B cell (primary cell): ENCODE results near the gene SDC4. TPM values are rescaled to one million over a fixed set of nuclear protein-coding genes. Genes with fewer than 3 reads are reported as not detected.
A peak's percentile ranks its signal among the peaks of the same experiment; 100 is the strongest.

Source experiments
- ATAC-seq: fragments of 200-7000 bp; cut with Tn5 transposase; one replicate; pipeline ENCODE4 v1.10.0; 2021; ENCODE audit warnings: low read depth, mild to moderate bottlenecking, moderate number of reproducible peaks, moderate library complexity
- CTCF ChIA-PET: fragments of 350-600 bp; sonication (Branson Sonifier 250); formaldehyde crosslinking; loops from one replicate; lab custom pipeline; 2021; ENCODE audit warnings: antibody characterized with exemption, inconsistent platforms; lab: Charles Lee
- POLR2A ChIA-PET: fragments of 350-600 bp; sonication (Branson Sonifier 250); formaldehyde crosslinking; loops from one replicate; lab custom pipeline; 2021; ENCODE audit warnings: antibody characterized with exemption; lab: Charles Lee
- DNase-seq: peaks from one replicate; pipeline ENCODE4 v3.0.0; 2013
- H2AFZ ChIP-seq: 2 replicates; pipeline ENCODE4 v1.6.1; 2012; ENCODE audit warnings: mild to moderate bottlenecking, low read depth, low read length; ENCODE audit not compliant: insufficient read depth, poor library complexity, severe bottlenecking
- H3K27ac ChIP-seq, 2 donors: 1 replicate in 1 of 2; 2 replicates in 1 of 2; pipeline ENCODE4 v1.5.1; 2012 to 2013; ENCODE audit warnings: low read length in 2 of 2, mild to moderate bottlenecking in 2 of 2, moderate library complexity in 1 of 2
- H3K27me3 ChIP-seq, 4 experiments: fragments of 200-600 bp in 1 of 4; sonication (generic) in 1 of 4; replicated peaks in 1 of 4; 1 replicate in 2 of 4; 2 replicates in 2 of 4; pipeline versions ENCODE4 v1.6.1 to v1.7.0; 2013 to 2016; ENCODE audit warnings: low read length in 3 of 4, mild to moderate bottlenecking in 2 of 4, mixed read lengths in 1 of 4, moderate library complexity in 1 of 4; ENCODE audit not compliant: insufficient read depth in 4 of 4, control insufficient read depth in 3 of 4; ENCODE audit errors: control extremely low read depth in 1 of 4
- H3K36me3 ChIP-seq, 2 experiments: replicated peaks in 1 of 2; 1 replicate in 1 of 2; 2 replicates in 1 of 2; pipeline versions ENCODE4 v1.6.1 to v1.7.1; 2013; ENCODE audit warnings: low read length in 1 of 2; ENCODE audit not compliant: insufficient read depth in 2 of 2, control insufficient read depth in 1 of 2; ENCODE audit errors: control extremely low read depth in 1 of 2, extremely low read depth in 1 of 2
- H3K4me1 ChIP-seq, 2 donors: fragments of 200-600 bp in 1 of 2; sonication (generic) in 1 of 2; 1 replicate in 1 of 2; 2 replicates in 1 of 2; pipeline versions ENCODE4 v1.5.1 to v1.6.1; 2013 to 2017; ENCODE audit warnings: low read length in 2 of 2; ENCODE audit not compliant: control insufficient read depth in 2 of 2, insufficient read depth in 2 of 2
- H3K4me2 ChIP-seq: replicated peaks from 2 replicates; pipeline ENCODE3; 2012; ENCODE audit warnings: mild to moderate bottlenecking, low read depth, low read length; ENCODE audit not compliant: poor library complexity, severe bottlenecking
- H3K4me3 ChIP-seq, 5 experiments: fragments of 200-600 bp in 1 of 5; sonication (generic) in 1 of 5; 1 replicate in 3 of 5; 2 replicates in 2 of 5; pipeline versions ENCODE4 v1.5.1 to v1.7.0; 2011 to 2016; ENCODE audit warnings: low read length in 4 of 5, mild to moderate bottlenecking in 4 of 5, low read depth in 2 of 5, control low read depth in 1 of 5, moderate library complexity in 1 of 5; ENCODE audit not compliant: insufficient read depth in 1 of 5; ENCODE audit errors: control extremely low read depth in 1 of 5, extremely low read depth in 1 of 5
- H3K79me2 ChIP-seq: fragments of 200-600 bp; sonication (generic); one replicate; pipeline ENCODE4 v1.6.0; 2016; ENCODE audit warnings: low read length; ENCODE audit not compliant: control insufficient read depth, insufficient read depth
- H3K9ac ChIP-seq: fragments of 200-600 bp; sonication (generic); 2 replicates; pipeline ENCODE4 v1.6.1; 2017; ENCODE audit warnings: mild to moderate bottlenecking, low read length, moderate library complexity
- H3K9me3 ChIP-seq, 3 donors: one replicate each; pipeline versions ENCODE4 v1.6.1 to v1.7.1; 2013; ENCODE audit warnings: low read length in 2 of 3; ENCODE audit not compliant: control insufficient read depth in 2 of 3, insufficient read depth in 1 of 3; ENCODE audit errors: control extremely low read depth in 1 of 3
- H4K20me1 ChIP-seq: 2 replicates; pipeline ENCODE4 v1.6.0; 2012; ENCODE audit warnings: mild to moderate bottlenecking, low read length; ENCODE audit not compliant: insufficient read depth, control insufficient read depth, poor library complexity, severe bottlenecking
- H3K27ac Mint-ChIP-seq: one replicate; pipeline ENCODE4 v1.8.0; 2021; ENCODE audit warnings: mixed read lengths
- H3K27me3 Mint-ChIP-seq: one replicate; pipeline ENCODE4 v1.8.0; 2021; ENCODE audit warnings: mixed read lengths
- H3K4me1 Mint-ChIP-seq: one replicate; pipeline ENCODE4 v1.8.0; 2021; ENCODE audit warnings: mixed read lengths
- H3K4me3 Mint-ChIP-seq: one replicate; pipeline ENCODE4 v1.8.0; 2021; ENCODE audit warnings: mixed read lengths
- H3K9me3 Mint-ChIP-seq: one replicate; pipeline ENCODE4 v1.8.0; 2022; ENCODE audit warnings: mixed read lengths; ENCODE audit not compliant: insufficient read depth
- EZH2 ChIP-seq: IDR thresholded peaks from 2 replicates; pipeline ENCODE4 v1.6.1; 2012; ENCODE audit warnings: borderline replicate concordance, low read depth, mild to moderate bottlenecking, moderate library complexity, low read length; ENCODE audit not compliant: insufficient read depth, poor library complexity, severe bottlenecking
- WGBS: methylation state at CpG from one replicate; pipeline ENCODE4 v1.1.5; 2013; ENCODE audit warnings: missing lambda C conversion rate; ENCODE audit not compliant: insufficient coverage; 5-methylcytosine and 5-hydroxymethylcytosine counted together
- intact Hi-C: fragments of 100-400 bp; cut with micrococcal nuclease; formaldehyde crosslinking; loops from one replicate; pipeline ENCODE4 v1.10.0; 2022
- polyA plus RNA-seq: library from polyadenylated mRNA; depleted of rRNA; stranded (reverse); fragments of >200 nt; gene quantifications from 2 replicates; pipeline ENCODE4 v1.2.3, GENCODE V29; 2012
- total RNA-seq, 2 donors: library from RNA; stranded (reverse); fragments of 120-200 nt in 1 of 2; gene quantifications; 1 replicate in 1 of 2; 2 replicates in 1 of 2; pipeline versions ENCODE4 v1.2.3 to v1.2.4, GENCODE V29; 2013 to 2022
- TF ChIP-seq, protein P1 (sequence below): fragments of 200-600 bp; IDR thresholded peaks from one replicate; pipeline ENCODE4 v1.8.0; 2022; ENCODE audit warnings: antibody characterized with exemption, mild to moderate bottlenecking

The SDC4 gene
- total and polyA plus RNA-seq, 2 donors (not counting 1 experiment from before 2014, with no cell fraction given): 0.04 TPM; not detected in 1

DNA sequence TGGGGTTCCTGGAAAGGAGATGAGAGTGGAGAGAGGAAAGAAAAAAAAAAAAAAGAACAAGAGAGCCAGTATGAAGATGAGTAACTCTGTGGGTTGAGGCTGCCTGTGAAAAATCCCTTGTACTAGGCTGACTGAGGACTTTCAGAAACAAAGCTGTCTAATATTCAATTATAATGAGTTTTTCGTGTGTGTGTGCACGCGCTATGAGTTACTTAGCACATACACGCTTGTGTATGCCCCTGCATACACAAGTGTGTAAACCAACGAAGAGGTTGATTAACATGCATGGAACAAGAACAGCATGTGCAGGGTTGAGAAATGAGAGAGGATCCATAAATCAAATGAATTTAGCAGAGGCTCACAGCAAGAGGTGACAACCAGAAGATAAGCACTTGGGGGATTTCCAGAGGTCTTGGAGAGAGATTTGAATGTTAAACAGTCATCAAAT lies 46.4 kb downstream of the SDC4 start:
- intact Hi-C loops: no loop called here
- H3K27ac ChIP-seq: no peak overlapping the region
- Mint-ChIP-seq H3K4me3 (no peak overlapping the region), H3K27me3 (peaks cover 60% of the 10 kb centered on the region), H3K27ac (no peak overlapping the region), H3K9me3 (no peaks in the 10 kb centered on the region), H3K4me1 (no peaks in the 10 kb centered on the region)
- CTCF ChIA-PET: interaction anchor here (0.8 to 5.8 kb wide), 3 partner anchors 9 to 11 kb away, joined by 3 to 52 read pairs (median 4); no protein-coding TSS in a partner anchor
- H3K9ac ChIP-seq: no peak overlapping the region
- H3K4me1 ChIP-seq: peaks cover 3 to 4% of the 10 kb centered on the region in 2 donors
- H3K9me3 ChIP-seq: no peaks in the 10 kb centered on the region
- no peak overlapping the region for H2AFZ ChIP-seq
- POLR2A ChIA-PET: no interaction called here
- no peaks in the 10 kb centered on the region for H4K20me1 ChIP-seq
- no peak for ATAC-seq
- H3K27me3 ChIP-seq: peaks cover 0 to 41% (median 6%) of the 10 kb centered on the region in 4 experiments
- no peak overlapping the region for H3K4me3 ChIP-seq
- TF ChIP-seq, protein P1, sequence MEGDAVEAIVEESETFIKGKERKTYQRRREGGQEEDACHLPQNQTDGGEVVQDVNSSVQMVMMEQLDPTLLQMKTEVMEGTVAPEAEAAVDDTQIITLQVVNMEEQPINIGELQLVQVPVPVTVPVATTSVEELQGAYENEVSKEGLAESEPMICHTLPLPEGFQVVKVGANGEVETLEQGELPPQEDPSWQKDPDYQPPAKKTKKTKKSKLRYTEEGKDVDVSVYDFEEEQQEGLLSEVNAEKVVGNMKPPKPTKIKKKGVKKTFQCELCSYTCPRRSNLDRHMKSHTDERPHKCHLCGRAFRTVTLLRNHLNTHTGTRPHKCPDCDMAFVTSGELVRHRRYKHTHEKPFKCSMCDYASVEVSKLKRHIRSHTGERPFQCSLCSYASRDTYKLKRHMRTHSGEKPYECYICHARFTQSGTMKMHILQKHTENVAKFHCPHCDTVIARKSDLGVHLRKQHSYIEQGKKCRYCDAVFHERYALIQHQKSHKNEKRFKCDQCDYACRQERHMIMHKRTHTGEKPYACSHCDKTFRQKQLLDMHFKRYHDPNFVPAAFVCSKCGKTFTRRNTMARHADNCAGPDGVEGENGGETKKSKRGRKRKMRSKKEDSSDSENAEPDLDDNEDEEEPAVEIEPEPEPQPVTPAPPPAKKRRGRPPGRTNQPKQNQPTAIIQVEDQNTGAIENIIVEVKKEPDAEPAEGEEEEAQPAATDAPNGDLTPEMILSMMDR: no peak
- no peak for TF ChIP-seq EZH2
- no peak overlapping the region for H3K4me2 ChIP-seq
- WGBS: 84% methylated on average over 5 of the region's 5 CpGs
- H3K36me3 ChIP-seq: no peaks in the 10 kb centered on the region
- DNase-seq: no peak
- H3K79me2 ChIP-seq: no peaks in the 10 kb centered on the region

DNA sequence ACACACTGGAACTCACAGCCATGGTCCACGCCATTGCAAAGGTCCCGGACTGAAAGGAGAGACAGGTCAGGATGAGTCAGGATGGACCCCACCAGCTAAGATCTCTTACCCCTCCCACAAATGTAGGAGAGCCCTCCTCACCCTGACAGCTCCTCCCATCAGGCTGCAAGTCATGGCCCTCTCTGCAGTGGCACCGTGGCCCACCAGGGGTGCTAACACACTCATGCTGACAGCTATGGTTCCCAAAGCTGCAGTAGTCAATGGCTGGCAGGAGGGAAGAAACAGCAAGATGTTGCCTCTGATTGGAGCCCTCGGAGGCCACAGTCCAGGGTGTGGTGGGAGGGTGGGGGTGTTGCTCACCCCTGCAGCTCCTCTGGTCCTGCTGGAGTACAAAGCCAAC lies 47.3 kb downstream of the SDC4 start:
- Mint-ChIP-seq H3K4me3 (no peak overlapping the region), H3K9me3 (no peaks in the 10 kb centered on the region), H3K27ac (no peak overlapping the region), H3K27me3 (peaks cover 60% of the 10 kb centered on the region), H3K4me1 (no peaks in the 10 kb centered on the region)
- Histone ChIP-seq H3K36me3 (no peaks in the 10 kb centered on the region), H3K27ac (no peak overlapping the region), H3K4me2 (no peak overlapping the region), H3K79me2 (no peaks in the 10 kb centered on the region), H4K20me1 (no peaks in the 10 kb centered on the region), H3K4me1 (no peaks in the 10 kb centered on the region), H3K4me3 (no peak overlapping the region), H3K9me3 (no peaks in the 10 kb centered on the region), H3K9ac (no peak overlapping the region), H2AFZ (no peak overlapping the region), H3K27me3 (peaks cover 0 to 37% (median 3%) of the 10 kb centered on the region in 4 experiments)
- no peak for DNase-seq
- intact Hi-C loops: no loop called here
- WGBS: 63% methylated on average over 3 of the region's 4 CpGs
- peak; percentile 51 for ATAC-seq
- ChIA-PET POLR2A (no interaction called here), CTCF (interaction anchor here (1.3 to 5.8 kb wide), 3 partner anchors 8 to 470 kb away, joined by 4 to 52 read pairs (median 4); no protein-coding TSS in a partner anchor)
- TF ChIP-seq, protein P1: peak; percentile 43
- no peak for TF ChIP-seq EZH2
